ENCODE measurements around the gene ADM2.

ADM2 gene

DNA sequence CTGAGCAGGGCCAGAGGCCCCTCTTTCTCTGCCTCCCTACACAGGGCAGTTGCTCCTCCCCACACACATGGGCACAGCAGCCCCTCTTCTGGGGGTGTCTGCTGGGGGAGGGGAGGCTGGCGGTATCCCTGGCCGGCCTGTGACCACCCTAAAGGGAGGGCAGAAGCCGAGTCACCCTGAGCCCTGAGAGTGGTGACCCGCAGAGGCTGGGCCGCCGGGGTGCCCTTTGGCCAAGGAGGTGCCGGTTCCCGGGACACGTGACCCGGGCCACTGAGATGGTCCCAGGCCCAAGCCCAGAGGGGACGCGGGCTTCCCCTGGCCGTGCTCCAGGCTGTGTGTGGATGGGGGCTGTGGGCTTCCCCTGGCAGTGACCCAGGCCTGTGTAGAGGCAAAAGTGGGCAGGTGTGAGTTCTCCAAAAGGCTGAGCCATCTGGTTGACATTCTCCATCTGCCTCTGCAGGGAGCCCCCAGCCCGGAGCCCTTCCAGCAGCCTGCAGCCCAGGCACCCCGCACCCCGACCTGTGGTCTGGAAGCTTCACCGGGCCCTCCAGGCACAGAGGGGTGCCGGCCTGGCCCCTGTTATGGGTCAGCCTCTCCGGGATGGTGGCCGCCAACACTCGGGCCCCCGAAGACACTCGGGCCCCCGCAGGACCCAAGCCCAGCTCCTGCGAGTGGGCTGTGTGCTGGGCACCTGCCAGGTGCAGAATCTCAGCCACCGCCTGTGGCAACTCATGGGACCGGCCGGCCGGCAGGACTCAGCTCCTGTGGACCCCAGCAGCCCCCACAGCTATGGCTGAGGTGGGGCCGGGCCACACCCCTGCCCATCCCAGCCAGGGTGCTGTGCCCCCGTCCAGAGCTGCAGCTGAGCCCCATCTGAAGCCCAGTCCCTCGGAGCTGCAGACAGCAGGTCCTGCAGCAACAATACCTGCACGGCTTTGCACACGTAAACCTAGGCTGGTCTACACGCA, 1.0 kb downstream of the ADM2 start (continued):
- TF ChIP-seq ARNTL (CRISPR knock-in tag; IDR thresholded peaks at IDR 0.05; ENCODE audit: borderline replicate concordance, low read depth), result no peak

GRCh38 chr22:50483106-50483505, 1.8 kb downstream of the ADM2 start:
- no peak for ATAC-seq
- TF ChIP-seq POU6F1 (CRISPR knock-in tag; IDR thresholded peaks at IDR 0.05; ENCODE audit: borderline replicate concordance, low read depth) (no peak), ZFP30 (CRISPR knock-in tag; IDR thresholded peaks at IDR 0.05) (no peak), ARNTL (CRISPR knock-in tag; IDR thresholded peaks at IDR 0.05; ENCODE audit: borderline replicate concordance, low read depth) (no peak), RARB (CRISPR knock-in tag; IDR thresholded peaks at IDR 0.05) (no peak), CSRNP3 (CRISPR knock-in tag; IDR thresholded peaks at IDR 0.05) (no peak), PPARA (CRISPR knock-in tag; IDR thresholded peaks at IDR 0.05; ENCODE audit: borderline replicate concordance) (no peak), ZFP3 (CRISPR knock-in tag; IDR thresholded peaks at IDR 0.05) (no peak), ZNF70 (CRISPR knock-in tag; IDR thresholded peaks at IDR 0.05) (no peak), ISL1 (CRISPR knock-in tag; IDR thresholded peaks at IDR 0.05) (no peak), TSHZ2 (CRISPR knock-in tag; IDR thresholded peaks at IDR 0.05) (no peak), ZNF565 (CRISPR knock-in tag; conservative IDR thresholded peaks at IDR 0.05; ENCODE audit: low read depth) (no peak), ZNF8 (CRISPR knock-in tag; IDR thresholded peaks at IDR 0.05) (no peak), BACH2 (CRISPR knock-in tag; IDR thresholded peaks at IDR 0.05; ENCODE audit: borderline replicate concordance) (no peak)
- TF ChIP-seq, protein P1, sequence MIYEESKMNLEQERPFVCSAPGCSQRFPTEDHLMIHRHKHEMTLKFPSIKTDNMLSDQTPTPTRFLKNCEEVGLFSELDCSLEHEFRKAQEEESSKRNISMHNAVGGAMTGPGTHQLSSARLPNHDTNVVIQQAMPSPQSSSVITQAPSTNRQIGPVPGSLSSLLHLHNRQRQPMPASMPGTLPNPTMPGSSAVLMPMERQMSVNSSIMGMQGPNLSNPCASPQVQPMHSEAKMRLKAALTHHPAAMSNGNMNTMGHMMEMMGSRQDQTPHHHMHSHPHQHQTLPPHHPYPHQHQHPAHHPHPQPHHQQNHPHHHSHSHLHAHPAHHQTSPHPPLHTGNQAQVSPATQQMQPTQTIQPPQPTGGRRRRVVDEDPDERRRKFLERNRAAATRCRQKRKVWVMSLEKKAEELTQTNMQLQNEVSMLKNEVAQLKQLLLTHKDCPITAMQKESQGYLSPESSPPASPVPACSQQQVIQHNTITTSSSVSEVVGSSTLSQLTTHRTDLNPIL (CRISPR knock-in tag; IDR thresholded peaks at IDR 0.05; ENCODE audit: low read depth), result no peak

- ATAC-seq, result no peak
- TF ChIP-seq SNAI2 (CRISPR knock-in tag; IDR thresholded peaks at IDR 0.05) (no peak), CSRNP3 (CRISPR knock-in tag; IDR thresholded peaks at IDR 0.05) (no peak), GLIS3 (CRISPR knock-in tag; IDR thresholded peaks at IDR 0.05) (no peak), TCF4 (CRISPR knock-in tag; IDR thresholded peaks at IDR 0.05; ENCODE audit: borderline replicate concordance) (no peak), ZFP3 (CRISPR knock-in tag; IDR thresholded peaks at IDR 0.05) (no peak)
- TF ChIP-seq, protein P1 (CRISPR knock-in tag; IDR thresholded peaks at IDR 0.05; ENCODE audit: low read depth), result no peak
These were observed 2.2 kb downstream of the ADM2 start for GRCh38 chr22:50483556-50483955.

Data from SK-N-SH treated with all-trans-retinoic acid at 6 μM for 48 hours (cell line).